SU-DHL-6 (cell line): Measurements from ENCODE around the gene APPL2.
A peak's percentile ranks its signal among the peaks of the same experiment; 100 is the strongest.

Experiments
- H2AFZ ChIP-seq: fragments of 200-600 bp; sonication (generic); 2 replicates; pipeline ENCODE4 v1.6.1; 2014; ENCODE audit warnings: low read depth, mild to moderate bottlenecking, moderate library complexity, mixed read lengths, antibody characterized with exemption, low read length; ENCODE audit not compliant: severe bottlenecking
- H3F3A ChIP-seq: fragments of 200-600 bp; shearing (Covaris generic); 2 replicates; pipeline ENCODE4 v1.6.0; 2016; ENCODE audit warnings: antibody characterized with exemption, mild to moderate bottlenecking; ENCODE audit not compliant: insufficient read depth
- H3K27ac ChIP-seq: fragments of 200-600 bp; sonication (generic); 2 replicates; pipeline ENCODE4 v1.5.1; 2016; ENCODE audit warnings: low read depth, mild to moderate bottlenecking, low read length, moderate library complexity, mixed read lengths
- H3K27me3 ChIP-seq: fragments of 200-600 bp; sonication (generic), shearing (Covaris generic); 2 replicates; pipeline ENCODE4 v1.6.0; 2014; ENCODE audit warnings: mild to moderate bottlenecking, low read length
- H3K36me3 ChIP-seq: fragments of 200-600 bp; sonication (generic); 2 replicates; pipeline ENCODE4 v1.6.1; 2014; ENCODE audit warnings: mild to moderate bottlenecking, low read length, mixed read lengths
- H3K4me2 ChIP-seq: fragments of 300-600, 200-600 bp; shearing (Covaris generic), sonication (generic); 2 replicates; pipeline ENCODE4 v1.6.0; 2014; ENCODE audit warnings: low read length, low read depth, mild to moderate bottlenecking; ENCODE audit not compliant: poor library complexity, severe bottlenecking
- H3K4me3 ChIP-seq: fragments of 200-600 bp; sonication (generic); 2 replicates; pipeline ENCODE4 v1.5.1; 2014; ENCODE audit warnings: antibody characterized with exemption, low read length, mild to moderate bottlenecking, mixed read lengths; ENCODE audit not compliant: insufficient read depth, poor library complexity, severe bottlenecking
- H3K79me2 ChIP-seq: fragments of 200-600 bp; sonication (generic); 2 replicates; pipeline ENCODE4 v1.6.1; 2014; ENCODE audit warnings: mild to moderate bottlenecking, low read length, moderate library complexity; ENCODE audit not compliant: insufficient read depth
- H3K9ac ChIP-seq: fragments of 200-600 bp; sonication (generic); 2 replicates; pipeline ENCODE4 v1.7.0; 2014; ENCODE audit warnings: mild to moderate bottlenecking, low read length
- H3K9me2 ChIP-seq: fragments of 200-600 bp; sonication (generic); replicated peaks from 2 replicates; pipeline ENCODE4 v1.6.1; 2014; ENCODE audit warnings: low read length; ENCODE audit not compliant: insufficient read depth
- H3K9me3 ChIP-seq: fragments of 200-600 bp; sonication (generic); 2 replicates; pipeline ENCODE4 v1.6.1; 2014; ENCODE audit warnings: low read length, mixed read lengths; ENCODE audit not compliant: insufficient read depth
- H4K20me1 ChIP-seq: fragments of 200-600 bp; sonication (generic); 2 replicates; pipeline ENCODE4 v1.6.1; 2014; ENCODE audit warnings: low read depth, mild to moderate bottlenecking, antibody characterized with exemption, low read length, moderate library complexity, mixed read lengths
- EZH2phosphoT487 ChIP-seq: fragments of 200-600 bp; sonication (generic), shearing (Covaris generic); conservative IDR thresholded peaks from 2 replicates; pipeline ENCODE4 v1.6.1; 2018; ENCODE audit warnings: mild to moderate bottlenecking, antibody characterized with exemption, low read length, moderate library complexity, mixed read lengths
- TF ChIP-seq, protein P1 (sequence below): fragments of 200-600 bp; sonication (generic); IDR thresholded peaks from one replicate; pipeline ENCODE4 v1.5.1; 2017; ENCODE audit warnings: antibody characterized with exemption, mild to moderate bottlenecking, low read length, moderate library complexity; ENCODE audit not compliant: insufficient read depth, poor library complexity, severe bottlenecking

APPL2 gene

DNA sequence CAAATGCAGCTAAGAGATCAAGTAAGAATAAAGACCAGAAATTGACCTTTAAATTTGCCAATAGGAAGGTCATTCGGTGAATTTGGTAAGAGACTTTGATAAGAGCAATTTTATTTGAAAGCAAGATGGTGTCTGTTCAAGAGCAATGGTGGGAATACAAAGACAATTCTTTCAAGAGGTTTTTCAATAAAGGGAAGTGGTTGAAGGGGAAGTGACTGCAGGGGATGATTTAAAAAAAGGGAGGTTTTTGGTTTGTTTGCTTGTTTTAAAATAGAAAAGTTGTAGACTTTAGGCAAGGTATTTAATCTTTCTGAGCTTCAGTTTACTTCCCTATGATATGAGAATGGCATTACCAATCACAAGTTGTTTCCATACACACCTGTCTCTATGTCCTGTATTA is 4.3 kb upstream of the APPL2 start:
- Histone ChIP-seq H3K9ac (no peak overlapping the region), H3K4me2 (no peak overlapping the region), H3K27ac (no peak overlapping the region), H3K36me3 (no peaks in the 10 kb centered on the region), H3K4me3 (no peak overlapping the region), H2AFZ (no peak overlapping the region), H3F3A (no peaks in the 10 kb centered on the region), H3K9me3 (no peaks in the 10 kb centered on the region), H4K20me1 (no peaks in the 10 kb centered on the region), H3K79me2 (no peaks in the 10 kb centered on the region), H3K9me2 (no peaks in the 10 kb centered on the region), H3K27me3 (no peaks in the 10 kb centered on the region)
- TF ChIP-seq, protein P1, sequence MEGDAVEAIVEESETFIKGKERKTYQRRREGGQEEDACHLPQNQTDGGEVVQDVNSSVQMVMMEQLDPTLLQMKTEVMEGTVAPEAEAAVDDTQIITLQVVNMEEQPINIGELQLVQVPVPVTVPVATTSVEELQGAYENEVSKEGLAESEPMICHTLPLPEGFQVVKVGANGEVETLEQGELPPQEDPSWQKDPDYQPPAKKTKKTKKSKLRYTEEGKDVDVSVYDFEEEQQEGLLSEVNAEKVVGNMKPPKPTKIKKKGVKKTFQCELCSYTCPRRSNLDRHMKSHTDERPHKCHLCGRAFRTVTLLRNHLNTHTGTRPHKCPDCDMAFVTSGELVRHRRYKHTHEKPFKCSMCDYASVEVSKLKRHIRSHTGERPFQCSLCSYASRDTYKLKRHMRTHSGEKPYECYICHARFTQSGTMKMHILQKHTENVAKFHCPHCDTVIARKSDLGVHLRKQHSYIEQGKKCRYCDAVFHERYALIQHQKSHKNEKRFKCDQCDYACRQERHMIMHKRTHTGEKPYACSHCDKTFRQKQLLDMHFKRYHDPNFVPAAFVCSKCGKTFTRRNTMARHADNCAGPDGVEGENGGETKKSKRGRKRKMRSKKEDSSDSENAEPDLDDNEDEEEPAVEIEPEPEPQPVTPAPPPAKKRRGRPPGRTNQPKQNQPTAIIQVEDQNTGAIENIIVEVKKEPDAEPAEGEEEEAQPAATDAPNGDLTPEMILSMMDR = no peak
- TF ChIP-seq EZH2phosphoT487 = no peak

DNA sequence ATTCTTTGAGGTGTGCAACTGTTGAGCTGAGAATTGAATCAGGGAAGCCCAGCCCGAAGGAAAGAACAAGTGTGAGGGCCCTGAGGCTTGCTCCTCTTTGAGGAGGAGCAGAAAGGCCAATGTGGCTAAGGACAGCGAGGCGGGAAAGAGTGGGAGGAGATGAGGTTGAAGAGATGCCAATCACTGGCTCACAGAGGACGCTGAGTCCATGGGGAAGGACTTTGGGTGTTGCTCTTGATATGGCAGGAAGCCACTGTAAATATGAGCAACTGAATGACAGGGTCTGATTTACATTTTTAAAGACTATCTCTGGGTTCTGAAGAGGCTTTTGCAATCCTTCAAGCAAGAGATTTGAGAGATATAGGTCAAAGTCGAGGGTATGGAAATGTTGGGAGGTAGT is 3.3 kb upstream of the APPL2 start:
- H4K20me1 ChIP-seq = no peaks in the 10 kb centered on the region
- no peaks in the 10 kb centered on the region for H3K36me3 ChIP-seq
- no peaks in the 10 kb centered on the region for H3F3A ChIP-seq
- TF ChIP-seq, protein P1 = no peak
- no peak for TF ChIP-seq EZH2phosphoT487
- no peak overlapping the region for H3K4me3 ChIP-seq
- no peak overlapping the region for H2AFZ ChIP-seq
- H3K9me2 ChIP-seq = no peaks in the 10 kb centered on the region
- H3K9me3 ChIP-seq = no peaks in the 10 kb centered on the region
- H3K79me2 ChIP-seq = no peaks in the 10 kb centered on the region
- no peak overlapping the region for H3K9ac ChIP-seq
- no peak overlapping the region for H3K4me2 ChIP-seq
- no peak overlapping the region for H3K27ac ChIP-seq
- no peaks in the 10 kb centered on the region for H3K27me3 ChIP-seq

DNA sequence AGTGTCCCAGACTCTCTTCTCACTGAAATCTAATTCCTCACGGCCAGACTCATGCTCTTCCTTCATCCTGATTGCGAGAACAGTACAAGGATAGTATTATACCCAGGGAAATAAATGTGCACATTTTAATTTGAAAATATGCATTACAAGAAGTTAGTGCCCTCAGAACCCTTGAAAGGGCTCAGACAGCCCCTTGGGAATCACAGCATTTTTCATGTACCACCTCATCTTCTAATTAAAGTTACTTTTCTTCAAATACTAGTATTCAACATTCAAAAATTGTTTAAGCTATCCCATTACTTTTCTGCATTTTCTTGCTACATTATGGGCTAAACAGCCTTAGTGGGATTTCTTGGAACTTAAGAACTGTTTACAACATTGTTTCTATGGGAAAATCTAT is 1.7 kb upstream of the APPL2 start:
- Histone ChIP-seq H3K4me3 (no peak overlapping the region), H3K36me3 (no peaks in the 10 kb centered on the region), H3K9ac (no peak overlapping the region), H2AFZ (peak overlapping the region; percentile 28), H3K4me2 (no peak overlapping the region), H3F3A (no peaks in the 10 kb centered on the region), H3K9me3 (no peaks in the 10 kb centered on the region), H3K9me2 (no peaks in the 10 kb centered on the region), H3K79me2 (no peaks in the 10 kb centered on the region; the same call in 1 of the 2 replicates), H4K20me1 (no peaks in the 10 kb centered on the region), H3K27ac (no peak overlapping the region), H3K27me3 (no peaks in the 10 kb centered on the region)
- TF ChIP-seq EZH2phosphoT487 = no peak
- TF ChIP-seq, protein P1 = no peak
